PC-3 (cell line): ENCODE measurements around the gene PCDH1.

Source experiments
- EZH2 ChIP-seq: fragments of 300-600 bp; sonication (generic); IDR thresholded peaks from one replicate; pipeline ENCODE4 v1.6.1; 2017; ENCODE audit warnings: antibody characterized with exemption, mild to moderate bottlenecking, low read length; ENCODE audit not compliant: unreplicated experiment
- EZH2phosphoT487 ChIP-seq: fragments of 300-600 bp; sonication (generic); IDR thresholded peaks from 2 replicates; pipeline ENCODE4 v1.6.1; 2018; ENCODE audit warnings: mild to moderate bottlenecking, antibody characterized with exemption, low read length, borderline replicate concordance
- TF ChIP-seq, protein P1 (sequence below): fragments of 300-600 bp; sonication (generic); conservative IDR thresholded peaks from 2 replicates; pipeline ENCODE4 v1.5.1; 2017; ENCODE audit warnings: antibody characterized with exemption, low read depth, mild to moderate bottlenecking, low read length

DNA sequence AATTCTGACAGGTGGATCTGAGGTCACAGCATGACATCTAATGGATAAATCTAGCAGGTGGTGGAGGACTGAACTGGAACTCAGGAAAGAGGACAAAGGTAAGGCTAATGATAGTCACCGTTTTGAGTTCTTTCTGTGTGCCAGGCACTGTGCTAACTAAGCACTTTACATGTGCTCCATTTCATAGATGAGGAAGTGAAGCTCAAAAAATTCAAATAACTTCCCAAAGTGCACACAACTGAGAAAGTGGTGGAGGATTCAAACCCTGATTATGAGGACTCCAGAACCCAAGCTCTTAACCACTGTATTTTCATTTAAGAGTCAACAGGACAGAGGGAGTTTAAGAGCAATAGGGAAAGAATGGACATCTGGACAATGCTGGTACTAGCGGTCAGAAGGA lies 38.3 kb upstream of the PCDH1 start:
- TF ChIP-seq, protein P1, sequence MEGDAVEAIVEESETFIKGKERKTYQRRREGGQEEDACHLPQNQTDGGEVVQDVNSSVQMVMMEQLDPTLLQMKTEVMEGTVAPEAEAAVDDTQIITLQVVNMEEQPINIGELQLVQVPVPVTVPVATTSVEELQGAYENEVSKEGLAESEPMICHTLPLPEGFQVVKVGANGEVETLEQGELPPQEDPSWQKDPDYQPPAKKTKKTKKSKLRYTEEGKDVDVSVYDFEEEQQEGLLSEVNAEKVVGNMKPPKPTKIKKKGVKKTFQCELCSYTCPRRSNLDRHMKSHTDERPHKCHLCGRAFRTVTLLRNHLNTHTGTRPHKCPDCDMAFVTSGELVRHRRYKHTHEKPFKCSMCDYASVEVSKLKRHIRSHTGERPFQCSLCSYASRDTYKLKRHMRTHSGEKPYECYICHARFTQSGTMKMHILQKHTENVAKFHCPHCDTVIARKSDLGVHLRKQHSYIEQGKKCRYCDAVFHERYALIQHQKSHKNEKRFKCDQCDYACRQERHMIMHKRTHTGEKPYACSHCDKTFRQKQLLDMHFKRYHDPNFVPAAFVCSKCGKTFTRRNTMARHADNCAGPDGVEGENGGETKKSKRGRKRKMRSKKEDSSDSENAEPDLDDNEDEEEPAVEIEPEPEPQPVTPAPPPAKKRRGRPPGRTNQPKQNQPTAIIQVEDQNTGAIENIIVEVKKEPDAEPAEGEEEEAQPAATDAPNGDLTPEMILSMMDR = no peak
- TF ChIP-seq EZH2 (no peak), EZH2phosphoT487 (no peak)
